D721Med (cell line): ENCODE data around the gene CIROP.

ENCODE experiments used
- DNase-seq: peaks from one replicate; pipeline ENCODE4 v3.0.0; 2011; ENCODE audit warnings: low spot score; ENCODE audit not compliant: insufficient read length
- FAIRE-seq: peaks from 2 replicates; lab custom pipeline; 2011; peaks lifted over from hg19 to GRCh38; lab: Jason Lieb, UNC
- CTCF ChIP-seq: IDR thresholded peaks from 2 replicates; pipeline ENCODE4 v1.5.1; 2012; ENCODE audit warnings: mild to moderate bottlenecking, control low read depth; ENCODE audit not compliant: insufficient read depth; ENCODE audit errors: missing control alignments

CIROP gene

GRCh38 chr14:23146980-23147379 lies 42.2 kb upstream of the CIROP start:
- DNase-seq, result no peak
- TF ChIP-seq CTCF, result no peak
- FAIRE-seq, result no peak

GRCh38 chr14:23146351-23146910 lies 41.6 kb upstream of the CIROP start:
- no peak for TF ChIP-seq CTCF
- FAIRE-seq, result no peak
- DNase-seq, result no peak

GRCh38 chr14:23145794-23146350 lies 41.1 kb upstream of the CIROP start:
- TF ChIP-seq CTCF, result no peak
- FAIRE-seq, result no peak
- DNase-seq, result no peak

- no peak for TF ChIP-seq CTCF
- no peak for FAIRE-seq
Measured at GRCh38 chr14:23143911-23144310, 39.1 kb upstream of the CIROP start.

GRCh38 chr14:23142826-23143225 lies 38.0 kb upstream of the CIROP start:
- FAIRE-seq (no peak), DNase-seq (no peak)
- TF ChIP-seq CTCF, result no peak

More at GRCh38 chr14:23143911-23144310, 39.1 kb upstream of the CIROP start:
- no peak for DNase-seq

- DNase-seq (no peak), FAIRE-seq (no peak)
- no peak for TF ChIP-seq CTCF
Measured at GRCh38 chr14:23141706-23142444, 37.1 kb upstream of the CIROP start.

- TF ChIP-seq CTCF, result no peak
- FAIRE-seq (no peak), DNase-seq (no peak)
Measured at GRCh38 chr14:23140371-23140770, 35.6 kb upstream of the CIROP start.
